Tibial artery (tissue), 4 donors: ENCODE data around the gene VRK3.

Source experiments
- DNase-seq, 2 donors: peaks; one replicate each; pipeline ENCODE4 v3.0.0-alpha.2; 2019
- H3K27ac ChIP-seq, 2 donors: fragments of 200-600 bp; sonication (generic) in 1 of 2; 1 replicate in 1 of 2; 2 replicates in 1 of 2; pipeline ENCODE4 v1.5.1; 2018 to 2019; ENCODE audit warnings: mild to moderate bottlenecking in 1 of 2
- H3K27me3 ChIP-seq, 2 donors: fragments of 200-600 bp; sonication (generic) in 1 of 2; one replicate each; pipeline versions ENCODE4 v1.5.1 to v1.6.0; 2016 to 2019
- H3K36me3 ChIP-seq, 3 donors: fragments of 200-600 bp; sonication (generic) in 2 of 3; one replicate each; pipeline ENCODE4 v1.5.1; 2016 to 2019; ENCODE audit warnings: mild to moderate bottlenecking in 2 of 3
- H3K4me1 ChIP-seq, 4 donors: fragments of 200-600 bp; sonication (generic) in 2 of 4; 1 replicate in 3 of 4; 2 replicates in 1 of 4; pipeline ENCODE4 v1.5.1; 2016 to 2019
- H3K4me3 ChIP-seq, 2 donors: fragments of 200-600 bp; sonication (generic) in 1 of 2; 1 replicate in 1 of 2; 2 replicates in 1 of 2; pipeline ENCODE4 v1.5.1; 2018 to 2019; ENCODE audit warnings: mild to moderate bottlenecking in 2 of 2
- H3K9me3 ChIP-seq, 3 donors: fragments of 200-600 bp; sonication (generic) in 1 of 3; one replicate each; pipeline ENCODE4 v1.5.1; 2016 to 2019
- intact Hi-C: fragments of 100-400 bp; cut with DNase I; formaldehyde crosslinking; loops from one replicate; pipeline ENCODE4 v1.15.0; 2023; ENCODE audit warnings: low total_unique reads
- TF ChIP-seq, protein P1 (sequence below), 2 experiments: fragments of 200-600 bp in 1 of 2; fragments of 450-650 bp in 1 of 2; IDR thresholded peaks; one replicate each; pipeline ENCODE4 v1.5.1; 2017 to 2019; ENCODE audit warnings: antibody characterized with exemption in 2 of 2, mild to moderate bottlenecking in 1 of 2, moderate library complexity in 1 of 2

VRK3 gene

DNA sequence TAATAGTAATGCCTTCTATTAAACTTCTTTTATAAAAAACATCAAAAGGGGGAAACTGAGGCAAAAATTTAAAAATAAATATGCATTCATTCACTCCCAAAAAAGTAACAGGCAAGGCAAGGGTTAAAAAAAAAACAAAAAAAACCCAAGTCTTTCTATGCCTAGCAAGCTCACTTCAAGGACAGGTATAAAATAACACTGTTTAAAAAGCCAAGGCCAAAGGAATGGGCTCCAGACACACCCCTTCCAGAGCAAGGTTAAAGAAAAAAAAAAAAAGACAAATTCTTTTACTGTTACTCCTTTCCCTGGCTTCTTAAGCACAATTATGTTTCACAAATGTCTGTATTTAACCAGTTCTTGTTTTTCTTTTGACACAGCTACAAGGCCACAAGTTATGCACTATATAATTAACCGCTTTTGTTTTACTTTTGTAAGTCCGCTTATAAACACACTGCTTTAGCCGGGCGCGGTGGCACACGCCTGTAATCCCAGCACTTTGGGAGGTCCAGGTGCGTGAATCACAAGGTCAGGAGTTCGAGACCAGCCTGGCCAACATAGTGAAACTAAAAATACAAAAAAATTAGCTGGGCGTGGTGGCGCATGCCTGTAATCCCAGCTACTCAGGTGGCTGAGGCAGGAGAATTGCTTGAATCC is 67.8 kb downstream of the VRK3 start:
- TF ChIP-seq, protein P1, sequence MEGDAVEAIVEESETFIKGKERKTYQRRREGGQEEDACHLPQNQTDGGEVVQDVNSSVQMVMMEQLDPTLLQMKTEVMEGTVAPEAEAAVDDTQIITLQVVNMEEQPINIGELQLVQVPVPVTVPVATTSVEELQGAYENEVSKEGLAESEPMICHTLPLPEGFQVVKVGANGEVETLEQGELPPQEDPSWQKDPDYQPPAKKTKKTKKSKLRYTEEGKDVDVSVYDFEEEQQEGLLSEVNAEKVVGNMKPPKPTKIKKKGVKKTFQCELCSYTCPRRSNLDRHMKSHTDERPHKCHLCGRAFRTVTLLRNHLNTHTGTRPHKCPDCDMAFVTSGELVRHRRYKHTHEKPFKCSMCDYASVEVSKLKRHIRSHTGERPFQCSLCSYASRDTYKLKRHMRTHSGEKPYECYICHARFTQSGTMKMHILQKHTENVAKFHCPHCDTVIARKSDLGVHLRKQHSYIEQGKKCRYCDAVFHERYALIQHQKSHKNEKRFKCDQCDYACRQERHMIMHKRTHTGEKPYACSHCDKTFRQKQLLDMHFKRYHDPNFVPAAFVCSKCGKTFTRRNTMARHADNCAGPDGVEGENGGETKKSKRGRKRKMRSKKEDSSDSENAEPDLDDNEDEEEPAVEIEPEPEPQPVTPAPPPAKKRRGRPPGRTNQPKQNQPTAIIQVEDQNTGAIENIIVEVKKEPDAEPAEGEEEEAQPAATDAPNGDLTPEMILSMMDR (IDR thresholded peaks at IDR 0.05), result no peak
- Histone ChIP-seq H3K9me3 (no peaks in the 10 kb centered on the region), H3K27ac (no peak overlapping the region), H3K4me3 (no peak overlapping the region), H3K36me3 (no peaks in the 10 kb centered on the region), H3K27me3 (peaks cover 0 to 20% of the 10 kb centered on the region in 2 donors), H3K4me1 (peaks cover 0 to 18% (median 6%) of the 10 kb centered on the region in 4 donors)
- intact Hi-C loops, result no loop called here
- DNase-seq, result no peak

DNA sequence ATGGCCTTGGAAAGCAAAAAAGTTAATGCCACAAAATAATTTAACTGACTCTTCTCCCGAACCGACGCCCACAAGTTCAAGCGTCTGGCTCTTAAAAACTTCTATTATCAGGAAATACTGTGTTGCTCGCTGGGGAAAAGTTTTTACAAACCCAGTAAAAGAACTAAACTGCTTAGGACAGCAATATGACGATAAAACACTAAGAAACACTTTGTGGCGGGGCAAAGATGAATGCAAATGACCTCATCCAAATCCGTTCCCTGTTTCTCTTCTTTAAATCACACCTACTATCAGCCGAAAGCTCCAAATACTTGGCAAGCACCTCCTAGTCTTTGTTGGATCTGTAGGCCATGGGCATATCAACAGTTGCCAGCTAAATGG is 69.1 kb downstream of the VRK3 start:
- TF ChIP-seq, protein P1 (IDR thresholded peaks at IDR 0.05), result no peak
- DNase-seq, result no peak
- Histone ChIP-seq H3K4me1 (peaks cover 0 to 30% (median 14%) of the 10 kb centered on the region in 4 donors), H3K9me3 (no peaks in the 10 kb centered on the region), H3K4me3 (no peak overlapping the region), H3K27ac (no peak overlapping the region), H3K36me3 (no peaks in the 10 kb centered on the region), H3K27me3 (peaks cover 0 to 20% of the 10 kb centered on the region in 2 donors)
- intact Hi-C loops, result no loop called here

DNA sequence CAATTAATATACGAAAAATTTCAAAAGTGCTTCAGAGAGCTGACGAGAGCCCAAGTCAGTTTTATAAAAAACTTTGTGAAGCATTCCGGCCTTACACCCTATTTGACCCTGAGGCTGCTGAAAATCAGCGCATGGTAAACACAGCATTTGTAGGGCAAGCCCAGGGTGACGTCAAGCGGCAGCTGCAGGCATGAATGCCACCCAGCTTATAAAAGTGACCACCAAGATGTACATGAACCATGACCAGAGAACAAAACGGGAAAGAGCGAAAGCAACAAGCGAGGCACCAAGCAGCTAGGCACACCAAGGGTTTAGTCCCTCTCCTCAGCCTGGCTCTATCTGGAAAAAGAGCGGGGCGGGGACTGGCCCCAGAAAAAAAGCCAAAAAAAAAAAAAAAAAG is 70.2 kb downstream of the VRK3 start:
- DNase-seq, result peak in 1 of 2 donors; percentile 5

DNA sequence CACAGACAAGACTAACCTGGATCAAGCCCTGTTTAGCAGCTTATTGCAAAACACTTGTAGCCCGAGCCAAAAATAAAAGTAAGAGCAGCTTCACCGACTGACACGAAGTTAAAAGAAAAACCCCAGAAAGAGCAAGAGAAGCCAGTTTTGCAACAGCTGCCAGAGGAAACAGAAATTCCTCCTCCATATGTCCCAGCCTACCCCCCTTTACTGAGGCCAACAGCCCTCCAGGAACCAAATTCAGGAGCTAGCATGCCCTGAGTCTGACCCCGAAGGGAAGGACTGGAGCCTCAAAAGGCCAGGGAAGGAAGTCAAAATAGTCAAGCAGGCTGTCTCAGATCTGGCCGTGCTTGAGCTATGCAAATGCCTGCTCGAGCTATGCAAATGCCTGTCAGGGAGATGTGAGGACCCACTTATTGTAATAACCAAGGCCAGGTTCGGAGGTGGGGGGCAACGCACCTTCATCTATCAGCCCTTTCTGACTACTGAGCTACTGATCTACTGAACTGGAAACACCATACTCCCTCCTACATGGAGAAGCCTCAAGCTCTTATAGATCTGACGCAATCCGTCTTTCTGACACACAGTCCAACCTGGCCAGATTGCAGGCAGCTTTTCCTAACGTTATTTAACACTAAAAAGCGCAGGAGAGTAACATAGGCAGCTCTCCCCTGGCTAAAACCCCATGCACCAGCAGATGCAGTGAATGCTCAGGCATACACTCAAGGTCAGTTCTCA is 70.9 kb downstream of the VRK3 start:
- intact Hi-C loops, result no loop called here
- peaks cover 0 to 30% (median 14%) of the 10 kb centered on the region in 4 donors for H3K4me1 ChIP-seq
- H3K27me3 ChIP-seq, result peaks cover 0 to 33% of the 10 kb centered on the region in 2 donors
- DNase-seq, result peak in 1 of 2 donors; percentile 54
- no peaks in the 10 kb centered on the region for H3K9me3 ChIP-seq
- H3K27ac ChIP-seq, result no peak overlapping the region
- no peaks in the 10 kb centered on the region for H3K36me3 ChIP-seq
- H3K4me3 ChIP-seq, result no peak overlapping the region
- TF ChIP-seq, protein P1 (IDR thresholded peaks at IDR 0.05), result no peak

More for the DNA sequence above, 70.2 kb downstream of the VRK3 start:
- Histone ChIP-seq H3K4me3 (no peak overlapping the region), H3K27ac (no peak overlapping the region), H3K27me3 (peaks cover 0 to 27% of the 10 kb centered on the region in 2 donors), H3K9me3 (no peaks in the 10 kb centered on the region), H3K36me3 (no peaks in the 10 kb centered on the region), H3K4me1 (peaks cover 0 to 30% (median 14%) of the 10 kb centered on the region in 4 donors)
- intact Hi-C loops, result no loop called here
- TF ChIP-seq, protein P1 (IDR thresholded peaks at IDR 0.05), result no peak

DNA sequence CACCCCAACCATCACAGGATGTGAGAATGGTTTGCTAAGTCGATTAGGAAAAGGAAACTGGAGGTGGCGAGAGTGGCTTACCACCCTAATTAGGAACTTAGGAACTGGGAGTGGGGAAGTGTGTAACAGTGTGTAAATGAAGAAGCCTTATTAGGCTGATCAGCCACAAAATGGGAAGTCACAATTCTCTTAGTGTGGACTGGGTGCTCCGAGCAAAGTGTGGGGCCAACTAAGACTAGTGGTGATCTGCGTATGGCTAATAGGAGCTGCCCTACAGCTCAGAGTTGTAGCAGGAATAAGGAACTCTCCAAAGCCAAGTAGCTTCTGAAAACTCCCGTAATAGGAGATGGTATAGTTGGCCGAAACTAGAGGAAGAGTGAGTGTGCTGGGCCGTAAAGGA is 71.8 kb downstream of the VRK3 start:
- TF ChIP-seq, protein P1 (IDR thresholded peaks at IDR 0.05), result no peak
- DNase-seq, result peak in 1 of 2 donors; percentile 35
- intact Hi-C loops, result no loop called here
- no peaks in the 10 kb centered on the region for H3K36me3 ChIP-seq
- H3K27me3 ChIP-seq, result peaks cover 0 to 34% of the 10 kb centered on the region in 2 donors
- no peak overlapping the region for H3K4me3 ChIP-seq
- H3K4me1 ChIP-seq, result peaks cover 0 to 30% (median 14%) of the 10 kb centered on the region in 4 donors
- no peaks in the 10 kb centered on the region for H3K9me3 ChIP-seq
- no peak overlapping the region for H3K27ac ChIP-seq
